Retinal pigment epithelial cell (primary cell): ENCODE results near the gene ZNF296.

Source experiments
- DNase-seq: peaks from one replicate; pipeline ENCODE4 v3.0.0-alpha.2; 2010; ENCODE audit warnings: low read depth
- H3K4me3 ChIP-seq: 2 replicates; pipeline ENCODE4 v1.5.1; 2011; ENCODE audit warnings: mild to moderate bottlenecking, low read length, control low read depth, moderate library complexity
- TF ChIP-seq, protein P1 (sequence below): conservative IDR thresholded peaks from 2 replicates; pipeline ENCODE4 v1.5.1; 2011; ENCODE audit warnings: low read depth, low read length, control low read depth, inconsistent platforms

Gene ZNF296

GRCh38 chr19:45068041-45068440 is 8.2 kb downstream of the ZNF296 start:
- no peak overlapping the region for H3K4me3 ChIP-seq
- TF ChIP-seq, protein P1, sequence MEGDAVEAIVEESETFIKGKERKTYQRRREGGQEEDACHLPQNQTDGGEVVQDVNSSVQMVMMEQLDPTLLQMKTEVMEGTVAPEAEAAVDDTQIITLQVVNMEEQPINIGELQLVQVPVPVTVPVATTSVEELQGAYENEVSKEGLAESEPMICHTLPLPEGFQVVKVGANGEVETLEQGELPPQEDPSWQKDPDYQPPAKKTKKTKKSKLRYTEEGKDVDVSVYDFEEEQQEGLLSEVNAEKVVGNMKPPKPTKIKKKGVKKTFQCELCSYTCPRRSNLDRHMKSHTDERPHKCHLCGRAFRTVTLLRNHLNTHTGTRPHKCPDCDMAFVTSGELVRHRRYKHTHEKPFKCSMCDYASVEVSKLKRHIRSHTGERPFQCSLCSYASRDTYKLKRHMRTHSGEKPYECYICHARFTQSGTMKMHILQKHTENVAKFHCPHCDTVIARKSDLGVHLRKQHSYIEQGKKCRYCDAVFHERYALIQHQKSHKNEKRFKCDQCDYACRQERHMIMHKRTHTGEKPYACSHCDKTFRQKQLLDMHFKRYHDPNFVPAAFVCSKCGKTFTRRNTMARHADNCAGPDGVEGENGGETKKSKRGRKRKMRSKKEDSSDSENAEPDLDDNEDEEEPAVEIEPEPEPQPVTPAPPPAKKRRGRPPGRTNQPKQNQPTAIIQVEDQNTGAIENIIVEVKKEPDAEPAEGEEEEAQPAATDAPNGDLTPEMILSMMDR: no peak
- DNase-seq: no peak

GRCh38 chr19:45066921-45067661 is 9.2 kb downstream of the ZNF296 start:
- DNase-seq: no peak
- TF ChIP-seq, protein P1: no peak
- H3K4me3 ChIP-seq: no peak overlapping the region

DNA sequence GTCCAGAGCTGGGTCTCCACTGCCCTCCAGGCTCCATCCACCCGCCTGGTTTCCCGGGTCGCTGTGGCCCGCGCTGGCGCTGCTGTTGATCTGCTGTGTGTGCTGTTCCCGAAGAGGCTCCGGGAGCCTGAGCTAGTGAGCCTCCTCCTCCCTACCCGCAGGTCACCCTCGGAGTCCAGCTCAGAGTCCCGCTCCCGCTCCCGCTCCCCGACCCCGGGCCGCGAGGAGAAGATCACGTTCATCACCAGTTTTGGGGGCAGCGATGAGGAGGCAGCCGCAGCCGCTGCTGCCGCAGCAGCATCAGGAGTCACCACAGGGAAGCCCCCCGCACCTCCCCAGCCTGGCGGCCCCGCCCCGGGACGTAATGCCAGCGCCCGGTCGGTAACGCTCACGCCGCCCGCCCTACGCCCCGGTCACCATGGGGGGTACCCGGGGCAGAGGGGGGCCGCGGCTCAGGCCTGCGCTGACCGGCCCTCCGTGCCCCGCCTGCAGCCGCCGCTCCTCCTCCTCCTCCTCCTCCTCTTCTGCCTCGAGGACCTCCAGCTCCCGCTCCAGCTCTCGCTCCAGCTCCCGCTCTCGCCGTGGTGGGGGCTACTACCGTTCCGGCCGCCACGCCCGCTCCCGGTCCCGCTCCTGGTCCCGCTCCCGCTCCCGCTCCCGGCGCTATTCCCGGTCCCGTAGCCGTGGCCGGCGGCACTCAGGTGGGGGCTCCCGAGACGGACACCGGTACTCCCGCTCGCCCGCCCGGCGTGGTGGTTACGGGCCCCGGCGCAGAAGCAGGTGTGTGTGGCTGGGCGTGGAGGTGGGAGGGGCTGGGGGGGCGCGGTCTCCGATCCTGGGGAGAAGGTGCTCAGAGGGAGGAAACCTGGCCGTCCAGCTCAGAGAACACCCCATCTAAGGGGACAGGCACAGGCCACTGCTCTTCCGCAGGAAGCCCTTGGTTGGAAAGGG is 12.2 kb downstream of the ZNF296 start:
- no peak for DNase-seq
- TF ChIP-seq, protein P1: no peak

DNA sequence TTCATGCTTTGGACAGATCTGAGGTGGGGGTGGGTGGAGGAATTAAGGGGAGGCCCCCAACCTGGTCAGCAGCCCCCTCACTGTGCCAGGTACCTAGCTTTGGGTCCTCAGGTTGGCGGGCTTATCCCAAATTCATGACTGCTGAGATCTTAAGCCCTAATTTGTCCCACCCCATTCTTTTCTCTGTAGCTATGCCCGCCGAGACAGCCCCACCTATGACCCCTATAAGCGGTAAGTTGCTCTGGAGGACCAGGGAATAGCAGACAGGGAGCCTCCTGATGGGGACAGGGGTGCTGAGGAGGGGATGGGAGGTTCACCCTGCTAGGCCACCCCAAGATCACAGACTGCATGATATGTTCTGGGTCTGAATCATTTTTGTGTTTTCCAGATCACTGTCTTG is 14.3 kb downstream of the ZNF296 start:
- no peak for DNase-seq
- TF ChIP-seq, protein P1: no peak
- no peak overlapping the region for H3K4me3 ChIP-seq

More for the DNA sequence above, 12.2 kb downstream of the ZNF296 start:
- no peak overlapping the region for H3K4me3 ChIP-seq

DNA sequence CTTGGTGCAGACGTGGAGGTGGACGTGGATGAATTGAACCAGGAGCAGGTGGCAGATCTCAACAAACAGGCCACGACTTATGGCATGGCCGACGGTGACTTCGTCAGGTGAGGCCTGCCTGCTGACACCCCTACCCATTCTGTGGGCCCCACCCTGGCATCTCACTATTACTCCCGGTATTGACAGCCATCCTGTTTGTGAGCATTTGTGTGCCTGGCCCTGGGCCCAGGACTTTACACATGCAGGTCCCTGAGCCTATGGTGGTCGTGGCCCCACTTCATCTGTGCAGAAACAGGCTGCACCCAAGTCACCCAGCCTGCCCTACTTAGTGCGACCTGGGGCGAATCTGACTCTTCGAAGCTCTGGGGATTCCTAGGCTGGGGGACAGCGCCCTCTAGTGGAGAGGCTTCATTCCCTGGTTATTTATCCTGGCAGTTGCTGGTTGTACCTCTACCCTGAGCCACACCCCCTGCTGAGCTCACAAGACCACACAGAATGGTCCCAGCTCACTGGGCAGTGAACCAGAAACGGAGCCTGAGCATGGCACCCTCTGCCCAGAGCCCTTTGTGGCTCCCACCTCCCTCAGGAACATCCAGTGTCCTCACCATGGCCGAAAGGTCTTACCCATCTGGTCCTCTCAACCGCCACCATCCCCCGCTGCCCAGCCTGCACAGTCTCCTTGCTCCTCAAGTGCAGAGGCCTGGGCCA is 16.9 kb downstream of the ZNF296 start:
- TF ChIP-seq, protein P1: peak; percentile 91
- no peak overlapping the region for H3K4me3 ChIP-seq

GRCh38 chr19:45058622-45059159 is 17.6 kb downstream of the ZNF296 start:
- no peak overlapping the region for H3K4me3 ChIP-seq
- TF ChIP-seq, protein P1: no peak

More for the DNA sequence above, 16.9 kb downstream of the ZNF296 start:
- DNase-seq: no peak

More at GRCh38 chr19:45058622-45059159, 17.6 kb downstream of the ZNF296 start:
- no peak for DNase-seq
